Activated B cell treated with CpG ODN at 0.5 μM for 24 hours (primary cell): ENCODE measurements around the gene EPHA4. TPM values are rescaled to one million over a fixed set of nuclear protein-coding genes. Genes with fewer than 3 reads are reported as not detected.

Source experiments
- ATAC-seq: fragments of 200-7000 bp; cut with Tn5 transposase; one replicate; pipeline ENCODE4 v1.10.0; 2021; ENCODE audit warnings: low read depth, mild to moderate bottlenecking, moderate library complexity
- CTCF ChIA-PET: fragments of 350-600 bp; sonication (Branson Sonifier 250); formaldehyde crosslinking; loops from one replicate; lab custom pipeline; 2021; ENCODE audit warnings: antibody characterized with exemption; lab: Charles Lee
- POLR2A ChIA-PET: fragments of 350-600 bp; sonication (Branson Sonifier 250); formaldehyde crosslinking; loops from one replicate; lab custom pipeline; 2021; ENCODE audit warnings: antibody characterized with exemption; lab: Charles Lee
- DNase-seq: peaks from one replicate; pipeline ENCODE4 v3.0.0; 2022
- H3K27ac Mint-ChIP-seq: one replicate; pipeline ENCODE4 v1.8.0; 2020; ENCODE audit warnings: mixed read lengths
- H3K27me3 Mint-ChIP-seq: one replicate; pipeline ENCODE4 v1.8.0; 2021; ENCODE audit warnings: mixed read lengths
- H3K36me3 Mint-ChIP-seq: one replicate; pipeline ENCODE4 v1.8.0; 2021; ENCODE audit warnings: low read depth, mixed read lengths
- H3K4me1 Mint-ChIP-seq: one replicate; pipeline ENCODE4 v1.8.0; 2021; ENCODE audit warnings: mixed read lengths
- H3K4me3 Mint-ChIP-seq: one replicate; pipeline ENCODE4 v1.8.0; 2020; ENCODE audit warnings: mild to moderate bottlenecking, mixed read lengths
- H3K9me3 Mint-ChIP-seq: one replicate; pipeline ENCODE4 v1.8.0; 2020; ENCODE audit warnings: mixed read lengths
- CTCF ChIP-seq: fragments of 200-600 bp; IDR thresholded peaks from one replicate; pipeline ENCODE4 v1.8.0; 2022; ENCODE audit warnings: antibody characterized with exemption, mild to moderate bottlenecking
- intact Hi-C: fragments of 100-400 bp; cut with micrococcal nuclease; formaldehyde crosslinking; loops from one replicate; pipeline ENCODE4 v1.15.1; 2024
- total RNA-seq: library from RNA; stranded (reverse); gene quantifications from 2 replicates; pipeline ENCODE4 v1.2.3, GENCODE V29; 2022

Gene EPHA4
- total RNA-seq, 1 donor from 2014 or later: 26.4 TPM

- CTCF ChIA-PET: no interaction called here
- TF ChIP-seq CTCF: no peak
- no peaks in the 10 kb centered on the region for H3K27me3 Mint-ChIP-seq
- no peak for ATAC-seq
- no peak for DNase-seq
- intact Hi-C loops: no loop called here
- POLR2A ChIA-PET: no interaction called here
- no peaks in the 10 kb centered on the region for H3K36me3 Mint-ChIP-seq
- no peaks in the 10 kb centered on the region for H3K4me1 Mint-ChIP-seq
- H3K27ac Mint-ChIP-seq: no peak overlapping the region
- H3K9me3 Mint-ChIP-seq: no peaks in the 10 kb centered on the region
- H3K4me3 Mint-ChIP-seq: no peak overlapping the region
Measured at GRCh38 chr2:221389904-221390303, 182.2 kb downstream of the EPHA4 start.

GRCh38 chr2:221389421-221389820, 182.7 kb downstream of the EPHA4 start:
- DNase-seq (no peak), ATAC-seq (no peak)
- intact Hi-C loops: no loop called here
- H3K4me1 Mint-ChIP-seq: no peaks in the 10 kb centered on the region
- no peak overlapping the region for H3K4me3 Mint-ChIP-seq
- no peaks in the 10 kb centered on the region for H3K36me3 Mint-ChIP-seq
- TF ChIP-seq CTCF: no peak
- H3K27ac Mint-ChIP-seq: no peak overlapping the region
- no peaks in the 10 kb centered on the region for H3K9me3 Mint-ChIP-seq
- ChIA-PET CTCF (no interaction called here), POLR2A (no interaction called here)
- no peaks in the 10 kb centered on the region for H3K27me3 Mint-ChIP-seq

GRCh38 chr2:221388891-221389290, 183.2 kb downstream of the EPHA4 start:
- Mint-ChIP-seq H3K36me3 (no peaks in the 10 kb centered on the region), H3K27me3 (no peaks in the 10 kb centered on the region), H3K4me1 (no peaks in the 10 kb centered on the region), H3K9me3 (no peaks in the 10 kb centered on the region), H3K27ac (no peak overlapping the region), H3K4me3 (no peak overlapping the region)
- CTCF ChIA-PET: no interaction called here
- intact Hi-C loops: no loop called here
- DNase-seq (no peak), ATAC-seq (no peak)
- POLR2A ChIA-PET: no interaction called here
- no peak for TF ChIP-seq CTCF

- Mint-ChIP-seq H3K4me3 (no peak overlapping the region), H3K4me1 (no peaks in the 10 kb centered on the region), H3K9me3 (no peaks in the 10 kb centered on the region), H3K27ac (no peak overlapping the region), H3K36me3 (no peaks in the 10 kb centered on the region), H3K27me3 (no peaks in the 10 kb centered on the region)
- CTCF ChIA-PET: no interaction called here
- POLR2A ChIA-PET: no interaction called here
- TF ChIP-seq CTCF: no peak
- DNase-seq (no peak), ATAC-seq (no peak)
- intact Hi-C loops: no loop called here
Measured at GRCh38 chr2:221385716-221386115, 186.4 kb downstream of the EPHA4 start.

GRCh38 chr2:221381928-221382488, 190.1 kb downstream of the EPHA4 start:
- Mint-ChIP-seq H3K36me3 (no peaks in the 10 kb centered on the region), H3K27me3 (no peaks in the 10 kb centered on the region), H3K27ac (no peak overlapping the region), H3K4me3 (no peak overlapping the region), H3K4me1 (peaks cover 3% of the 10 kb centered on the region), H3K9me3 (no peaks in the 10 kb centered on the region)
- CTCF ChIA-PET: no interaction called here
- intact Hi-C loops: no loop called here
- no peak for TF ChIP-seq CTCF
- POLR2A ChIA-PET: no interaction called here
- no peak for ATAC-seq
- no peak for DNase-seq
